Esophagus squamous epithelium (tissue), 4 donors: ENCODE measurements around the gene MVB12B.

Experiments
- POLR2A ChIP-seq, 4 donors: fragments of 450-650 bp; IDR thresholded peaks; one replicate each; pipeline ENCODE4 v1.6.1; 2017; ENCODE audit warnings: antibody characterized with exemption in 4 of 4, mild to moderate bottlenecking in 4 of 4, moderate library complexity in 3 of 4
- TF ChIP-seq, protein P1 (sequence below), 6 experiments: fragments of 450-650 bp in 4 of 6; fragments of 200-600 bp in 2 of 6; sonication (generic) in 2 of 6; IDR thresholded peaks; one replicate each; pipeline ENCODE4 v1.5.1; 2016 to 2019; ENCODE audit warnings: antibody characterized with exemption in 6 of 6, mild to moderate bottlenecking in 4 of 6, moderate library complexity in 4 of 6

DNA sequence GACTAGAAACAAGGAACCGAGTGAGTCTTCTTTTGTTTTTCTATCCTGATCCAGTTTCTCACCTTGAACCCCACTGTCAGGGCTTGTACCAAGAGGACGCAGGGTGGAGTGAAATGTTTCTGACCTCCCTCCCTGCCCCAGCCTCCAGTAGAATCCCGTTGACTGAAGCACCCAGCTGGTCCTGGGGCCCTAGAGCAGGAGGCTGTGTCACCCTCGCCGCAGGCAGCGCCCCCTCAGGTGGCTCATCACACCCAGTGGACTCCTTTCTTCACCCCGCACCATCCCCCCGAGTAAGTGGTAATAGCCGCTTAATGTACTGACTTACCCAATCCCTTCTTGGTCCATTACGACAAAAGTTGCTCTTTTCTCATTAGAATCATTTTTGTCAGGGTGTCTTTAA lies 53.8 kb downstream of the MVB12B start:
- TF ChIP-seq, protein P1, sequence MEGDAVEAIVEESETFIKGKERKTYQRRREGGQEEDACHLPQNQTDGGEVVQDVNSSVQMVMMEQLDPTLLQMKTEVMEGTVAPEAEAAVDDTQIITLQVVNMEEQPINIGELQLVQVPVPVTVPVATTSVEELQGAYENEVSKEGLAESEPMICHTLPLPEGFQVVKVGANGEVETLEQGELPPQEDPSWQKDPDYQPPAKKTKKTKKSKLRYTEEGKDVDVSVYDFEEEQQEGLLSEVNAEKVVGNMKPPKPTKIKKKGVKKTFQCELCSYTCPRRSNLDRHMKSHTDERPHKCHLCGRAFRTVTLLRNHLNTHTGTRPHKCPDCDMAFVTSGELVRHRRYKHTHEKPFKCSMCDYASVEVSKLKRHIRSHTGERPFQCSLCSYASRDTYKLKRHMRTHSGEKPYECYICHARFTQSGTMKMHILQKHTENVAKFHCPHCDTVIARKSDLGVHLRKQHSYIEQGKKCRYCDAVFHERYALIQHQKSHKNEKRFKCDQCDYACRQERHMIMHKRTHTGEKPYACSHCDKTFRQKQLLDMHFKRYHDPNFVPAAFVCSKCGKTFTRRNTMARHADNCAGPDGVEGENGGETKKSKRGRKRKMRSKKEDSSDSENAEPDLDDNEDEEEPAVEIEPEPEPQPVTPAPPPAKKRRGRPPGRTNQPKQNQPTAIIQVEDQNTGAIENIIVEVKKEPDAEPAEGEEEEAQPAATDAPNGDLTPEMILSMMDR (IDR thresholded peaks at IDR 0.05) = no peak
- TF ChIP-seq POLR2A (IDR thresholded peaks at IDR 0.05) = no peak
